HEK293 (cell line): ENCODE data around the gene GABRD.

Source experiments
- CTCF ChIA-PET: fragments of 350-600 bp; formaldehyde crosslinking; extraction: SDS; loops from one replicate; lab custom pipeline; 2021; ENCODE audit warnings: antibody characterized with exemption; lab: Yijun Ruan, JAX
- POLR2A ChIA-PET: fragments of 300-600 bp; formaldehyde crosslinking; extraction: SDS; loops from one replicate; lab custom pipeline; 2020; ENCODE audit warnings: antibody characterized with exemption, inconsistent platforms; lab: Yijun Ruan, JAX
- H3K27ac ChIP-seq: fragments of 200-500 bp; sonication (Bioruptor generic); 2 replicates; pipeline ENCODE4 v1.5.1; 2014; ENCODE audit warnings: low read depth, low read length, control low read depth, inconsistent platforms; ENCODE audit errors: extremely low read depth
- H3K36me3 ChIP-seq, 2 experiments: fragments of 200-500 bp in 1 of 2; sonication (Bioruptor generic) in 1 of 2; 1 replicate in 1 of 2; 2 replicates in 1 of 2; pipeline ENCODE4 v1.5.1; 2014 to 2017; ENCODE audit warnings: inconsistent platforms in 2 of 2, low read length in 2 of 2; ENCODE audit not compliant: control insufficient read depth in 2 of 2, insufficient read depth in 1 of 2
- H3K4me1 ChIP-seq: fragments of 200-500 bp; sonication (Bioruptor generic); 2 replicates; pipeline ENCODE4 v1.5.1; 2014; ENCODE audit warnings: mild to moderate bottlenecking, low read length, inconsistent platforms; ENCODE audit not compliant: control insufficient read depth, insufficient read depth
- H3K4me3 ChIP-seq: 2 replicates; pipeline ENCODE4 v1.5.1; 2011; ENCODE audit warnings: low read depth, mild to moderate bottlenecking, control low read depth, low read length, moderate library complexity
- H3K9me3 ChIP-seq: fragments of 200-500 bp; sonication (Bioruptor generic); 2 replicates; pipeline ENCODE4 v1.5.1; 2014; ENCODE audit warnings: low read depth, low read length, inconsistent platforms; ENCODE audit not compliant: control insufficient read depth, insufficient read depth
- GFI1B ChIP-seq: fragments of 450-650 bp; formaldehyde crosslinking; IDR thresholded peaks from 2 replicates; pipeline ENCODE4 v1.5.1; 2016; ENCODE audit warnings: missing biosample characterization, missing genetic modification characterization
- GLIS1 ChIP-seq: fragments of 450-650 bp; formaldehyde crosslinking; IDR thresholded peaks from 2 replicates; pipeline ENCODE4 v1.5.1; 2016; ENCODE audit warnings: missing biosample characterization, missing genetic modification characterization
- GLIS2 ChIP-seq: fragments of 450-650 bp; formaldehyde crosslinking; IDR thresholded peaks from 2 replicates; pipeline ENCODE4 v1.5.1; 2016; ENCODE audit warnings: missing biosample characterization, missing genetic modification characterization
- KLF7 ChIP-seq: fragments of 450-650 bp; formaldehyde crosslinking; IDR thresholded peaks from 2 replicates; pipeline ENCODE4 v1.5.1; 2016; ENCODE audit warnings: missing biosample characterization, missing genetic modification characterization, borderline replicate concordance
- PRDM6 ChIP-seq: fragments of 450-650 bp; formaldehyde crosslinking; IDR thresholded peaks from 2 replicates; pipeline ENCODE4 v1.5.1; 2017; ENCODE audit warnings: missing biosample characterization, missing genetic modification characterization
- SP2 ChIP-seq: fragments of 450-650 bp; formaldehyde crosslinking; IDR thresholded peaks from 2 replicates; pipeline ENCODE4 v1.5.1; 2016; ENCODE audit warnings: missing biosample characterization, missing genetic modification characterization
- ZNF169 ChIP-seq: fragments of 450-650 bp; formaldehyde crosslinking; IDR thresholded peaks from 2 replicates; pipeline ENCODE4 v1.5.1; 2016; ENCODE audit warnings: missing biosample characterization, missing genetic modification characterization
- ZNF211 ChIP-seq: fragments of 450-650 bp; formaldehyde crosslinking; IDR thresholded peaks from 2 replicates; pipeline ENCODE4 v1.5.1; 2016; ENCODE audit warnings: low read depth, missing biosample characterization, missing genetic modification characterization
- ZNF214 ChIP-seq: fragments of 450-650 bp; formaldehyde crosslinking; IDR thresholded peaks from 2 replicates; pipeline ENCODE4 v1.5.1; 2017; ENCODE audit warnings: missing biosample characterization, mild to moderate bottlenecking, missing genetic modification characterization, borderline replicate concordance
- ZNF221 ChIP-seq: fragments of 450-650 bp; formaldehyde crosslinking; IDR thresholded peaks from 2 replicates; pipeline ENCODE4 v1.5.1; 2017; ENCODE audit warnings: missing biosample characterization, missing genetic modification characterization, borderline replicate concordance
- ZNF391 ChIP-seq: fragments of 450-650 bp; formaldehyde crosslinking; IDR thresholded peaks from 2 replicates; pipeline ENCODE4 v1.5.1; 2016; ENCODE audit warnings: low read depth, missing biosample characterization, missing genetic modification characterization, borderline replicate concordance
- ZNF48 ChIP-seq: fragments of 450-650 bp; formaldehyde crosslinking; IDR thresholded peaks from 2 replicates; pipeline ENCODE4 v1.5.1; 2016; ENCODE audit warnings: missing biosample characterization, missing genetic modification characterization
- ZNF521 ChIP-seq: fragments of 450-650 bp; formaldehyde crosslinking; IDR thresholded peaks from 2 replicates; pipeline ENCODE4 v1.5.1; 2017; ENCODE audit warnings: missing biosample characterization, mild to moderate bottlenecking, missing genetic modification characterization
- ZNF571 ChIP-seq: fragments of 450-650 bp; formaldehyde crosslinking; IDR thresholded peaks from 2 replicates; pipeline ENCODE4 v1.5.0; 2017; ENCODE audit warnings: missing biosample characterization, missing genetic modification characterization
- ZNF585B ChIP-seq: fragments of 450-650 bp; formaldehyde crosslinking; IDR thresholded peaks from 2 replicates; pipeline ENCODE4 v1.5.1; 2016; ENCODE audit warnings: missing biosample characterization, missing genetic modification characterization
- ZNF610 ChIP-seq: fragments of 450-650 bp; formaldehyde crosslinking; IDR thresholded peaks from 2 replicates; pipeline ENCODE4 v1.5.1; 2016; ENCODE audit warnings: missing biosample characterization, missing genetic modification characterization, borderline replicate concordance
- ZNF626 ChIP-seq: fragments of 450-650 bp; sonication (Bioruptor Pico); formaldehyde crosslinking; IDR thresholded peaks from 2 replicates; pipeline ENCODE4 v1.5.1; 2018; ENCODE audit warnings: missing biosample characterization, missing genetic modification characterization, inconsistent platforms
- ZNF645 ChIP-seq: fragments of 450-650 bp; formaldehyde crosslinking; IDR thresholded peaks from 2 replicates; pipeline ENCODE4; 2016; ENCODE audit warnings: missing biosample characterization, missing genetic modification characterization
- ZNF776 ChIP-seq: fragments of 450-650 bp; formaldehyde crosslinking; IDR thresholded peaks from 2 replicates; pipeline ENCODE4 v1.5.0; 2017; ENCODE audit warnings: missing biosample characterization, missing genetic modification characterization, borderline replicate concordance
- ZNF791 ChIP-seq: fragments of 450-650 bp; formaldehyde crosslinking; IDR thresholded peaks from 2 replicates; pipeline ENCODE4 v1.5.1; 2016; ENCODE audit warnings: missing biosample characterization, missing genetic modification characterization
- ZNF792 ChIP-seq: fragments of 450-650 bp; formaldehyde crosslinking; IDR thresholded peaks from 2 replicates; pipeline ENCODE4 v1.5.1; 2016; ENCODE audit warnings: missing biosample characterization, missing genetic modification characterization
- ZSCAN23 ChIP-seq: fragments of 450-650 bp; formaldehyde crosslinking; IDR thresholded peaks from 2 replicates; pipeline ENCODE4 v1.5.1; 2016; ENCODE audit warnings: missing biosample characterization, missing genetic modification characterization
- TF ChIP-seq, protein P1 (sequence below): sonication (generic); formaldehyde crosslinking; IDR thresholded peaks from 2 replicates; pipeline ENCODE4 v1.8.1; 2022; ENCODE audit warnings: mild to moderate bottlenecking, moderate library complexity, missing genetic modification reagents
- TF ChIP-seq, protein P2 (sequence below): fragments of 450-650 bp; formaldehyde crosslinking; IDR thresholded peaks from 2 replicates; pipeline ENCODE4 v1.5.1; 2016; ENCODE audit warnings: missing biosample characterization, missing genetic modification characterization, borderline replicate concordance
- TF ChIP-seq, protein P3 (sequence below): IDR thresholded peaks from 2 replicates; pipeline ENCODE4 v1.6.1; 2011; ENCODE audit warnings: mild to moderate bottlenecking, low read depth, low read length, borderline replicate concordance
- TF ChIP-seq, protein P4 (sequence below): fragments of 450-650 bp; formaldehyde crosslinking; IDR thresholded peaks from 2 replicates; pipeline ENCODE4 v1.5.1; 2016; ENCODE audit warnings: missing biosample characterization, missing genetic modification characterization

The GABRD gene

GRCh38 chr1:2033165-2033564 lies 14.0 kb downstream of the GABRD start:
- H3K4me3 ChIP-seq = no peak overlapping the region
- TF ChIP-seq ZNF169 (no peak), ZNF610 (tag by site-specific recombination) (no peak), ZNF521 (tag by site-specific recombination) (no peak), ZNF776 (tag by site-specific recombination) (no peak), PRDM6 (tag by site-specific recombination) (no peak), ZNF626 (no peak), SP2 (tag by site-specific recombination) (no peak), GLIS1 (tag by site-specific recombination) (no peak), KLF7 (no peak), ZNF214 (tag by site-specific recombination) (no peak), ZNF791 (tag by site-specific recombination) (no peak), ZNF585B (tag by site-specific recombination) (no peak), ZNF391 (tag by site-specific recombination) (no peak), ZNF645 (no peak), GLIS2 (no peak)
- TF ChIP-seq, protein P1, sequence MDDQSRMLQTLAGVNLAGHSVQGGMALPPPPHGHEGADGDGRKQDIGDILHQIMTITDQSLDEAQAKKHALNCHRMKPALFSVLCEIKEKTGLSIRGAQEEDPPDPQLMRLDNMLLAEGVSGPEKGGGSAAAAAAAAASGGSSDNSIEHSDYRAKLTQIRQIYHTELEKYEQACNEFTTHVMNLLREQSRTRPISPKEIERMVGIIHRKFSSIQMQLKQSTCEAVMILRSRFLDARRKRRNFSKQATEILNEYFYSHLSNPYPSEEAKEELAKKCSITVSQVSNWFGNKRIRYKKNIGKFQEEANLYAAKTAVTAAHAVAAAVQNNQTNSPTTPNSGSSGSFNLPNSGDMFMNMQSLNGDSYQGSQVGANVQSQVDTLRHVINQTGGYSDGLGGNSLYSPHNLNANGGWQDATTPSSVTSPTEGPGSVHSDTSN (CRISPR knock-in tag) = no peak
- TF ChIP-seq, protein P2, sequence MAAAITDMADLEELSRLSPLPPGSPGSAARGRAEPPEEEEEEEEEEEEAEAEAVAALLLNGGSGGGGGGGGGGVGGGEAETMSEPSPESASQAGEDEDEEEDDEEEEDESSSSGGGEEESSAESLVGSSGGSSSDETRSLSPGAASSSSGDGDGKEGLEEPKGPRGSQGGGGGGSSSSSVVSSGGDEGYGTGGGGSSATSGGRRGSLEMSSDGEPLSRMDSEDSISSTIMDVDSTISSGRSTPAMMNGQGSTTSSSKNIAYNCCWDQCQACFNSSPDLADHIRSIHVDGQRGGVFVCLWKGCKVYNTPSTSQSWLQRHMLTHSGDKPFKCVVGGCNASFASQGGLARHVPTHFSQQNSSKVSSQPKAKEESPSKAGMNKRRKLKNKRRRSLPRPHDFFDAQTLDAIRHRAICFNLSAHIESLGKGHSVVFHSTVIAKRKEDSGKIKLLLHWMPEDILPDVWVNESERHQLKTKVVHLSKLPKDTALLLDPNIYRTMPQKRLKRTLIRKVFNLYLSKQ (tag by site-specific recombination) = no peak
- TF ChIP-seq, protein P3, sequence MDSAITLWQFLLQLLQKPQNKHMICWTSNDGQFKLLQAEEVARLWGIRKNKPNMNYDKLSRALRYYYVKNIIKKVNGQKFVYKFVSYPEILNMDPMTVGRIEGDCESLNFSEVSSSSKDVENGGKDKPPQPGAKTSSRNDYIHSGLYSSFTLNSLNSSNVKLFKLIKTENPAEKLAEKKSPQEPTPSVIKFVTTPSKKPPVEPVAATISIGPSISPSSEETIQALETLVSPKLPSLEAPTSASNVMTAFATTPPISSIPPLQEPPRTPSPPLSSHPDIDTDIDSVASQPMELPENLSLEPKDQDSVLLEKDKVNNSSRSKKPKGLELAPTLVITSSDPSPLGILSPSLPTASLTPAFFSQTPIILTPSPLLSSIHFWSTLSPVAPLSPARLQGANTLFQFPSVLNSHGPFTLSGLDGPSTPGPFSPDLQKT = no peak
- ChIA-PET CTCF (interaction anchor here (0.6 to 4.1 kb wide), 2 partner anchors 12 to 16 kb away, joined by 3 to 35 read pairs; no protein-coding TSS in a partner anchor), POLR2A (no interaction called here)
- no peaks in the 10 kb centered on the region for H3K9me3 ChIP-seq
- H3K36me3 ChIP-seq = no peaks in the 10 kb centered on the region
- H3K4me1 ChIP-seq = no peaks in the 10 kb centered on the region
- H3K27ac ChIP-seq = no peak overlapping the region

- no peaks in the 10 kb centered on the region for H3K36me3 ChIP-seq
- no peak overlapping the region for H3K4me3 ChIP-seq
- CTCF ChIA-PET = no interaction called here
- no peaks in the 10 kb centered on the region for H3K4me1 ChIP-seq
- POLR2A ChIA-PET = no interaction called here
- no peaks in the 10 kb centered on the region for H3K9me3 ChIP-seq
- H3K27ac ChIP-seq = no peak overlapping the region
- TF ChIP-seq GFI1B (no peak), ZNF221 (tag by site-specific recombination) (no peak), ZNF48 (tag by site-specific recombination) (no peak), ZNF571 (tag by site-specific recombination) (no peak), ZNF211 (tag by site-specific recombination) (no peak), ZNF792 (tag by site-specific recombination) (no peak), ZSCAN23 (tag by site-specific recombination) (no peak)
- TF ChIP-seq, protein P4, sequence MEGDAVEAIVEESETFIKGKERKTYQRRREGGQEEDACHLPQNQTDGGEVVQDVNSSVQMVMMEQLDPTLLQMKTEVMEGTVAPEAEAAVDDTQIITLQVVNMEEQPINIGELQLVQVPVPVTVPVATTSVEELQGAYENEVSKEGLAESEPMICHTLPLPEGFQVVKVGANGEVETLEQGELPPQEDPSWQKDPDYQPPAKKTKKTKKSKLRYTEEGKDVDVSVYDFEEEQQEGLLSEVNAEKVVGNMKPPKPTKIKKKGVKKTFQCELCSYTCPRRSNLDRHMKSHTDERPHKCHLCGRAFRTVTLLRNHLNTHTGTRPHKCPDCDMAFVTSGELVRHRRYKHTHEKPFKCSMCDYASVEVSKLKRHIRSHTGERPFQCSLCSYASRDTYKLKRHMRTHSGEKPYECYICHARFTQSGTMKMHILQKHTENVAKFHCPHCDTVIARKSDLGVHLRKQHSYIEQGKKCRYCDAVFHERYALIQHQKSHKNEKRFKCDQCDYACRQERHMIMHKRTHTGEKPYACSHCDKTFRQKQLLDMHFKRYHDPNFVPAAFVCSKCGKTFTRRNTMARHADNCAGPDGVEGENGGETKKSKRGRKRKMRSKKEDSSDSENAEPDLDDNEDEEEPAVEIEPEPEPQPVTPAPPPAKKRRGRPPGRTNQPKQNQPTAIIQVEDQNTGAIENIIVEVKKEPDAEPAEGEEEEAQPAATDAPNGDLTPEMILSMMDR (tag by site-specific recombination) = no peak
Measured at GRCh38 chr1:2036287-2036686, 17.1 kb downstream of the GABRD start.
